Bone marrow (tissue), 2 donors: ENCODE data around the gene DBI.
A peak's percentile ranks its signal among the peaks of the same experiment; 100 is the strongest.
"Not testable (repeated sequence)": the region's sequence is repeated elsewhere in the genome, so short reads cannot be mapped to it uniquely, and the experiment has no call there.

Source experiments
- DNase-seq, 2 donors: peaks; one replicate each; lab custom pipeline; 2025; lab: John Stamatoyannopoulos, UW

DBI gene

DNA sequence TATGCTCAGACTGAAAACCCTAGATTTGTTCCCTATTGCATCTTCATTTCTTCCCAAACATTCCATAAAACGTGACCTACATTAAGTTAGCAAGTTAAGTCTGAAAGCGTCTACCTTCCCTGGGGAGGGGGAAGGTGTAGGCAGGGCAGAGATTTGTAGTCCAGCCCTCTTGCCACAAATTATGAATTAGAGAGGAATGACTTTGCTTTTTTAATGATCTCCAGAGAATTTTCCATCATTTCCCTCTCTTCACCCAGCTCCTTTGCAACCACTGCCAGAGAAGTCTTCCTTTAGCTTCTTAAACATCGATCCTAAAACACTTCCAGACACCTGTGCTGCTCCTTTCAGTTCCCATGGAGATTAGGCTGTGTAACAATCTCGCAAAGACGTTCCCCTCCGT is 1.3 kb upstream of the DBI start:
- DNase-seq, result no peak

DNA sequence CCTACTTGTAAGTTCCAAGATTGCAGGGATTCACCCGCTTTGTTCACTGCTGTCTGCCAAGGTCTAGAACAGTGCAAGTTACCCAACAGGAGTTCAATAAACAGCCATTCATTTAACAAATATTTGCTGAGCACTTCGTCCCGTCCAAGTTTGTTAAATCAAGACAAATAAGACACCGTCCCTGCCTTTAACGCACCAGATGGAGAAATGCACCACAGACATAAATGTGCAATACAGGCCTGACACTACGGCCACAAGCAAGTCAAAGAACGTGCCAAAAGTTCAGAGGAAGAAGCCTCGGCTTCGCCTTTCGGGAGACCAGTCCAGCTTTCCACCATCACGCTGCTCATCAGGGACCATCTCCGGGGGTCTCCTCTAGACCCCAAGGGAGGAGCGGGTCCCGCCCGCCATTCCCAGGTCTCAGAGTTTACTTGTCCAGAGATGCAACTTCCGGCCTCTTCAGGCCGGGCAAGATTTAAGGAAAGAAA is 572 bp upstream of the DBI start:
- peak in 1 of 2 donors; percentile 20 for DNase-seq

DNA sequence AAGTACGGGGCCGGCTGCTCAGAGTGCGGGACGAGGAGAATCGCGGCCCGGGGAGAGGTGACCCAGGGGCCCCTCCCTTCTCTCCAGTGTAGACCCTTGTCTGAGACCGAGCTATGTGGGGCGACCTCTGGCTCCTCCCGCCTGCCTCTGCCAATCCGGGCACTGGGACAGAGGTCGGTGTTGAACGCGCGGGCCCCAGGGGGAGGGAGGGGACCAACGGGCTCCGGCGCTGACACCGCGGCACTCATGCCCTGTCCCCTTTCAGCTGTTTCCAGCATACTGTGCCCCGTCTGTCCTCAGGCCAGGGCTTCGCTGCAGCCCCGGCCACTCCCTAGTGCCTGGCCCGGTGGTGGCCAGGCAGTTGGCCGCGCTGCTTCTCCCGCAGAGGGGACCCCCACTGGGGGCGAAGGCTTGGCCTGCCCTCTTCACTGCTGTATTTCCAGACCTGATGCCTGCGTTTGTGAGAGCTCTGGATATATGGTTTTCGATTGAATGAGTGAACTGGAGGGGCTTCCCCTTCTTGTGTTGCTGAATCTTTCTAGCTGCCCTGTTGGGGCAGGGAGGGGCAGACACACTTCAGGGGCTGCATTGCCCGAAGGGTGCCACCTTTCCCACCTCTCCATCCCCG is 809 bp downstream of the DBI start:
- no peak for DNase-seq

DNA sequence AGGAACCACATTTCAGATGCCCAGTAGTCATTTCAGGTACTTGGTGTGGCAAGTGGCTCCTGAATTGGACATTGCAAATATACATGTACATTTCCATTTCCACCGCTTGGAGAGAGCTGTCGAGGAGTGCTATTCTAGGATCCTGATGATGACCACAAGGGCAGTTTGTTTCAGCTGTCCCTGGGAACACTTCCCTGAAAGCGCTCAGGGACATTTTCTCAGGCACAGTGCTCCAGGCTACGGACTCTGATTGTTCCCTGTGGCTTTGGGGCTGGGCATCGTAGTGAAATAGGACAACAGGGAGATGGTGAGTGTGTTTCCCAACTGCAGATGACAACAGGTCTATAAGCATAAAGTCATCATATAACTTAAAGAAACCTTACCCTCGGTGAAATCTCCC is 3.1 kb downstream of the DBI start:
- no peak for DNase-seq

DNA sequence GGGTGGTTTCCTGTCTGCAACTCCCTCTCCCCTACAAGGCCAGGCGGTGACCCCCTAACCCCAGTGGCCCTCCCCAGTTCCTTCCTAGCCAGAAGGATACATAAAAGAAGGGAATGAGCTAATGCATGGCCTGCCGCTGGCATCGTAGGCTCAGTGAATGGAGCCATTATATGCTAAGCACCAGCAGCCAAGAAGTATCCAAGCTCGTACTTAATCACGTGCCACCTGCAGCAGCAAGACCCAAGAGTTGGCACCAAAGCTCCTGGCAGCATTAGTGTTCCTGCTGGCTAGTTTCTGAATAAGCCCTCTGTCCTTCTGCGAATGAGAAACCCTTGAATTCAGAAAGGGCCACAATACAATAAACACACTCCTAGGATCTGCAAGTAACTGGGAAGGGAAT is 4.3 kb downstream of the DBI start:
- no peak for DNase-seq

DNA sequence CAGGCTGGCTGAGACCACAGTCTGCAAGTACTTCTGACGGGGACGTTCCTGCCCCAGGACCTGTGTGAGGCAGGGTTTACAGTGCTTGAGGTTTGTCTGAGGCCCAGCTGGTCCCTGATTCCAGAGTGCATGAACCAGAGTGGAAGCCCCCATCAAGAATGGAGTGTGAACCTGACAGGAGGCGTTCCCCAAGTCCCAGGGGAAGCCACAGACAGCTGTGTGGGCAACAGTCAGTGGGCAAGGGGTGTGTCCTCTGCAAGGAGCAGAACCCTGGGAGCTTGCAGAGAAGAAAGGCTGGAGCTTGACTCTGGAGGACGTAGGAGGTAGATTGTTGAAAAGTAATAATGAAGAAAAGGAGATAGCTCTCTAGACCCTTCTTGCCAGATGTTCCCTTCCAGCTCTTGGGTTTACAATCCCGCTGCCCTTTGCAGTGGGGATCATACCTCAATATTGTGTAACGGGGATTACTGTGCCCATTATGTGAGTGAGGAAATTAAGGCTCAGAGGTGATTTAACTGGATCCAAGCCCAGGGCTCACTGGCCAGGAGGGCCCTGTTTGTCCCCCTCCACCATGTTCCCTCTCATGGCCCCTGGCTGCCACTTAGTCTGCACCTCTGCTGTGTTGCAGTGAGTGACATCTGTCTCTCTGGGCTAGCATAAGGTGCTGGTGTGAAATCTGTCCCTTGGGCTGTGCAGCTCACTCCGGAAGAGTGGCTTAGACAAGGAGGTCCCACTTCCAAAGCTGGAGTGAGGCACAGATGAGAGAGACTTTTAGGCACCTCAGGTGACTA is 6.2 kb downstream of the DBI start:
- no peak for DNase-seq

DNA sequence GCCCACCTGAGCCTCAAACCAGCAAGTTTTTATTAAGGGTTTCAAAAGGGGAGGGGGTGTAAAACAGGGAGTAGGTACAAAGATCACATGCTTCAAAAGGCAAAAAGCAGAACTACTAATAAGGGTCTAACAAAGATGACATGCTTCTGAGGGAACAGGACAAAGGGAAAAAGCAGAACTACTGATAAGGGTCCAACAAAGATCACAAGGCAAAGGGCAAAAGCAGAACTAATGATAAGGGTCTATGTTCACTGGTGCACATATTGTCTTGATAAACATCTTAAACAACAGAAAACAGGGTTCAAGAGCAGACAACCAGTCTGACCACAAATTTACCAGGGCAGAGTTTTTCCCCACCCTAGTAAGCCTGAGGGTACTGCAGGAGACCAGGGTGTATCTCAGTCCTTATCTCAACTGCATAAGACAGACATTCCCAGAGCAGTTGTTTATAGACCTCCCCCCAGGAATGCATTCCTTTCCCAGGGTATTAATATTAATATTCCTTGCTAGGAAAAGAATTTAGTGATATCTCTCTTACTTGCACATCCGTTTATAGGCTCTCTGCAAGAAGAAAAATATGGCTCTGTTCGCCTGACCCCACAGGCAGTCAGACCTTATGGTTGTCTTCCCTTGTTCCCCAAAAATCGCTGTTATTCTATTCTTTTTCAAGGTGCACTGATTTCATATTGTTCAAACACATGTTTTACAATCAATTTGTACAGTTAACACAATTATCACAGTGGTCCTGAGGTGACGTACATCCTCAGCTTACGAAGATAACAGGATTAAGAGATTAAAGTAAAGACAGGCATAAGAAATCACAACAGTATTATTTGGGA is 7.3 kb downstream of the DBI start:
- not testable (repeated sequence) for DNase-seq

DNA sequence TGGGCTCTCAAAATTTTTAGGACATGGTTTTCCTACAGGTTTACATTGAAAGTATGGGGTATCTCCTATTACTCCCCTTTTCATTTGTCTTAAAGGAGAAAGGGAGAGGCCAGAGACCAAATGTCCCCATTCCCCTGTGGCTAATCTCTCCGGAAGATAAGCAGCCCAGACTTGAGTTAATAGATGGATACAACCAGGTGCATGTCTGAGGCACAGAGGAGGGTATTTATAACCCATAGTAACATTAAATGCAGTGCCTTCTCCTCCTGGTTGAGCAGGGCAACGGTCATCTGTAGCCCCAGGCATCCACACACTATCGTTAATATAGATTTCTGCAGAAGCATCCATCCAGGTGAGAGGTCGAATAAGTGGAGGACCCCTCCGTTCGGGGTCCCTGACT is 9.6 kb downstream of the DBI start:
- not testable (repeated sequence) for DNase-seq

DNA sequence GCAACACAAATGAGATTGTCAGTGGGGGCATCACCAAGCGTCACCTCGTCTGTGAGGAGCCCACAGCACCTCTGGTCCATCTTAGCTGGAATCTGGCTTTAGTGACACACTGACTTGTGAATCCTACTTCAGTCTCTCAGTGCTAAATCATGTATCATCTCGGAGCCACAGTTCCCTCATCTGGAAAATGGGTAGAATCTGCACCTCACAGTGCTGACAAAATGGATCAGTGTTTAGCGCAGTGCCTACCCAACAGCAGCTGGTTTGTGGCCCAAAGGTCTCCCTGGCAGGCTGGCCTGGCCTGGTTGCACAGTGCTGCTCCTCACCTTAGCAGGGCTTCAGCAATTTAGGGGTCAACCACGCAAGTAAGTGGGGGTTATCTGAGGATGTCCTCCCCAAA is 10.0 kb downstream of the DBI start:
- DNase-seq, result no peak

DNA sequence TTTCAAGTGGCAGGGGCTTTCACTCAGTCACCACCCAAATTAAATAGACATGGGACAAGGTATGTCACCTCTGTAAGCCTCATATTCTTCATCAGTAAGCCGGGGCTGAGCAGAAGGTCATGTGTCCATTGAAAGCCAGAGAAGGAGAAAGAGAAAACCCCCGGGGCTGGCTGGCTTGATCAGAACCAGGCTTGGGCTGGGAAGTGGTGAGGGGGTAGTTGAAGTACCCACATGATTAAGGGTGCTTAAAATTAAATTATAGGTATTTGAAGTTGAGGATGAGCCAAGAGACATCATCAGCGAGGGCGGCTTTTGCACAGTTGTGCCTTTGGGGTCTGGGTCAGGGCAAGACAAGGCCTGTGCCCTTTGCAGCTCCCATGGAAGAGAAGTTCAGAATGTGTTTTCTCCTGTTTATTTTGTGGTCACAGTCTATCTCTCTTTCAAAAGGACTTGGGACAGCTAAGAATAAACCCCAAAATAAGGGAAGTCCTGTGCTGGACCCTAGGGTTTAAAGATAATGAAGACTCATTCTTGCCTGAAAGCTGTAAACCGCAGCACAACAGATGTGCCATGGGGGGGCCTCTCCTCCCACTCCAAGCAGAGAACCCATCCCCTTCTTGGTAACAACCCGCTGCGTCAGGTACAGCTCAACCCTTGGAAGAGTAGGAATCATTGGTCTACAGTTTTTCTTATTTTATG is 10.7 kb downstream of the DBI start:
- DNase-seq, result no peak

DNA sequence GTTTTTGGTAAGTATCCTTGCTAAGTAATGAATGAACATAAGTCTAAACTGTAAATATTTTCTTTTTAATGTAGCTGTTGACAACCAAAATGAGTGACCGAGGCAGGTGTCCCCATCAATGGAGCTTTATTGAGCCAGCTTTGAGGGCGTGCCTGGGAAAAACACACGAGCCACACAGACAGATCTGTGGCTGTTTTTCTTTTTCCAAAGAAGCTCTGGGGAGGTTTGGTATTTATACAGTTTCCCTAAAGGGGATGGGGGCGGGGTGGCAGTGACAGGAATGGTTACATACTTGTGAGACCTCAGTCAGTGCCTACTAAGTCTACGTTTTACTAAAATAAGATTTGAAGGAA is 11.2 kb downstream of the DBI start:
- DNase-seq, result no peak

DNA sequence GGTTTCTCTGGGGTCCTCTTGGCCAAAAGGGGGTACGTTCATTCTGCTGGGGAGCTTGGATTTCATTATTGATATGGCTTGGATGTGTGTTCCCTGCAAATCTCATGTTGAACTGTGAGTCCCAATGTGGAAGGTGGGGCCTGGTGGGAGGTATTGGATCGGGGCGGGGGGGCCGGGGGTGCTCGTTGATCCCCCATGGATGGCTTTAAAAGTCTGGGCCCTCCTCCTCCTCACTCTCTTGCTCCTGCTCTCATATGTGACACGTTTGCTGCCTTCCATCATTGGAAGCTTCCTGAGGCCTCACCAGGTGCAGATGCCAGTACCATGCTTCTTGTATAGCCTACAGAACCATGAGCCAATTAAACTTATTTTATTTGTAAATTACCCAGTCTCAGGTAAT is 11.8 kb downstream of the DBI start:
- DNase-seq, result no peak

DNA sequence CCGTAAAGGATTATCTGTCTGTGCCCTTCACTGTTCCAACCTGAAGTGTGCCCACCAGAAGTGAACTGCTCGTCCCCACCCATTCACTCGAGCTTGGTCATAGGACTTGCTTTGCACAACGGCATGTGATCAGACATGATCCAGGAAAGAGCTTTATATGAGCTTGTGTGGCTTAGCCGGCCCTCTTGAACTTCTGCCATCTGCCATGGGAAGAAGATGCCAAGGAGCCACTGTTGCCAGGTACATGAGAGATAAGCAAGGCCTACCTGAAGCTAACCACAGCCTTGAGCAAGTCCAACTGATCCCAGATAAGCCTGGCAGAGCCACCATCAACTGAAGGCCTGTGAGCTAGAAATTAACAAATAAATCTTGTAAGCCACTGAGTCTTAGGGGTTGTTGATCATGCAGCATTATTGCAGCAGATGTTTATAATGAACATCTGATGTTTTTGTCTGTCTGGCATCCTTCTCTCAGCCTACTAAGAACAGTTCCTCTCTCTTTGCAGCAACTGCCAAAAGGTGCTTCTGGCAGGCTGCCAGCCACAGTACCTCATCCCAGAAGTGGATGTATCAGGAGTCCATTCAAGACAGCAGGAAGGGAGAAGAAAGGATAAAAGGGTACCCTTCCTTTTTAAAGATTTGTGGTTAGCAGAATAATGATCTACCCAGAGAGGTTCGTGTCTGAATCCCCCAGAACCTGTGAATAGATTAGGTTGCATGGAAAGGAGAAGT is 16.8 kb downstream of the DBI start:
- DNase-seq, result no peak

DNA sequence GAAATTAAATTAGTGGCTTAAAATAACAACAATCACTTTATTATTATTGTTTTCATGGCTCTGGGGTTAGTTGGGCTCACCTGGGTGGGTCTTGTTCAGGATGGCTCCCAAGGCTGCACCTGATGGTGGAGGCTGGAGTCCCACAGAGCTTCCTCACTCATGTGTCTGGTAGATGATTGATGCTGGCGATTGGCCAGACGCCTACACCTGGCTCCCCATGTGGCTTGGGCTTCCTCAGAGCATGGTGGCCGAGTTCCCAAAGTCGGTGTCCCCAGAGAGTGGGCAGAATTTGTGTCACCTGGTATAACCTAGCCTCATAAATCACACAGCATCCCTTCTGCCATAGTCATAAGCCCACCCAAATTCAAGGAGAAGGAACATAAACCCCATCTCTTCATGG is 18.2 kb downstream of the DBI start:
- no peak for DNase-seq

DNA sequence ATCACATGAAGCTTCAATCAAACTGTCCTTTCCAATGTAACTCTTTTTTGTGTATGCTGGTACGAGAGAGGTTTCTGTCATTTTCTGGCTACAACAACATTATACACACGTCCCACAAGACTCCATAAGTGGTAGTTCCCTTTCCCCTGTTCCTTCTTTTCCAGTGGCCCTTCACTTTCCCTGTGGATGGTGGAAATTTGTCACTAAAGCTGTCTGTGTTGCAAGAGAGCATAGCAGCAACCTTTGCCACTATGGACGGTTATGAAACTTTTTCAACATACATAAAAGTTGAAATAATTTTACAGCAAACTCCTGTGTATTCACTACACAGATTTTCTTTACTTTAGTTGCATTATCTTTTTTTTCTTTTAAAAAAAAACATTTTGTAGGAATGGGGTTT is 18.7 kb downstream of the DBI start:
- no peak for DNase-seq

DNA sequence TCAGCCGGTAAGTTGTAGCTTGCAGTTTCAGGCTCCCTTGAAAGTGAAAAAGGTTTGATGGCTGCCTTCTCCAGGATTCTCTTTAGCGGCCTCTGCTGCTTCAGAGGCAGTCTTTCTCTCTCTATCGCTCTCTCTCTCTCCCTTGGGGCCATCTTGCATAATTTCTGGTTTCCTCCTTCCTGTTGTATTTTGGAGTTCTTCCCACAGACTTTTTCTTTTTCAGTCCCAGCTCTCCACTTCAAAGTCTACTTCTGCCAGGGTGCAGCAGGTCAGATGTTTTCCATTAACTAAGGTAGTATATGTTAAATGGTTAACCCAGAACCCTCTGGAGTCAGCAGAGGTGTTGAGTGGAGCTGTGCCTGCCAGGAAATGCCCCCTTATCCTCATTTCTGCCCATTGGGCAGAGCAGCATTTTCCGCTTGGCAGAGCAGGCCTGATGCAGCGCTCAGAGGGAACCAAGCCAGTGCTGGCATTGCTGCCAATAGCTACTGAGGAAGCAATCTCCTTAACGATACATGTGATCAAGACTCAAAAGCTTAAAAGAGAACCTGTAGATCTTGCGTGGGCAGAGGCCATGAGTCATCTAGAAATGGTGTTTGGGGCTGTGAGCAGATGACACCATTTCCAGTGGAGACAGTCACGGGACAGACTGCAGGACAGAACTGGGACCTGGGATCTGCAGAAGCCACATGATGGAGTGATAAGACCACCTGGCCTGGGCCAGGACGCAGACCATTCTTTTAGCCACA is 20.8 kb downstream of the DBI start:
- peak in 1 of 2 donors; percentile 65 for DNase-seq

DNA sequence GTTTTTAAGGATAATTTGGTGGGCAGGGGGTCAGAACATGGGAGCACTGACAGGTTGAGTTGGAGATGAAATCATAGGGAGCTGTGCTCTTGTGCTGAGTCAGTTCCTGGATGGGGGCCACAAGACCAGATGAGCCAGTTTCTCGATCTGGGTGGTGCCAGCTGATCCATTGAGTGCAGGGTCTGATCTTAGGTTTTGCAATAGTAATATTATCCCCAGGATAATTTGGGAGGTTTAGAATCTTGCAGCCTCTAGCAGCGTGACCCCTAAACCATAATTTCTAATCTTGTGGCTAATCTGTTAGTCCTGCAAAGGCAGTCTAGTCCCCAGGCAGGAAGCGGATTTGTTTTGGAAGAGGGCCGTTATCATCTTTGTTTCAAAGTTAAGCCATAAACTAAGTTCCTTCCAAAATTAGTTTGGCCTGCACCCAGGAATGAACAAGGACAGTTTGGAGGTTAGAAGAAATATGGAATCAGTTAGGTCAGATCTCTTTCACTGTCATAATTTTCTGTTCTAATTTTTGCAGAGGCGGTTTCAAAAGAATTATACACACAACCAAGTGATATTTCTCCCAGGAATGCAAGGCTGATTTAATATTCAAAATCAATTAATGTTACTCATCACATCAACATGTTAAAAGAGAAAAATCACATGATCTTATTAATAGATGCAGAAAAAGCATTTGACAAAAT is 23.0 kb downstream of the DBI start:
- no peak for DNase-seq

DNA sequence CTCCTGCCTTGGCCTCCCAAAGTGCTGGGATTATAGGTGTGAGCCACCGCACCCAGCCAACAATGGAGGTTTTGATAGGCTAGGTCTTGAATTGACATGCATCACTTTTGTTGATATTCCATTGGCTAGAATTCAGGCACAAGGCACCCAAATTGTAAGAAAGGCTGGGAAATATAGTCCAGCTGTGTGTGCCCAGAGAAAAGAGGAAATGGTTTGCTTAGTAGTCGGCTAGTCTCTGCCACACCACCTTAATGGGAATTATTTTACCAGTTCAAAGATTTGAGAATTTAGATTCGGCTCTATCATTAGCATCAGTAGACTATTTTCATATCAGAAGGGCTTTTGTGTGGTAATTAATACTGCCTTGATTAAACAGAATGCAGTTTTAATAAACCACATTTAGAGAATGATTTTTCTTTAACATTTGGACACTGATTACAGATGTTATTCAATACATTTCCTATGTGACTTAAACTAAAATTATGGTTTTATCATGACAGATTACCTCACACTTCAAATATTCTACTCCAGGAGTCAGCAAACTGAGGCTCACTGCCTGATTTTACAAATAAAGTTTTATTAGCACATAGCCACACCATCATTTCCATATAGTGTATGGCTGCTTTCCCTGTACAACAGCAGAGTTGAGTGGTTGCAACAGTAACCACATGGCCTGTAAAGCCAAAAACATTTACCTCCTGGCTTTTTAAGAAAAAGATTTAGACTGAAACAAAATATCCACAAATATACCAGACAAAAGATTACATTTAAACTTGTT is 27.4 kb downstream of the DBI start:
- DNase-seq, result no peak

DNA sequence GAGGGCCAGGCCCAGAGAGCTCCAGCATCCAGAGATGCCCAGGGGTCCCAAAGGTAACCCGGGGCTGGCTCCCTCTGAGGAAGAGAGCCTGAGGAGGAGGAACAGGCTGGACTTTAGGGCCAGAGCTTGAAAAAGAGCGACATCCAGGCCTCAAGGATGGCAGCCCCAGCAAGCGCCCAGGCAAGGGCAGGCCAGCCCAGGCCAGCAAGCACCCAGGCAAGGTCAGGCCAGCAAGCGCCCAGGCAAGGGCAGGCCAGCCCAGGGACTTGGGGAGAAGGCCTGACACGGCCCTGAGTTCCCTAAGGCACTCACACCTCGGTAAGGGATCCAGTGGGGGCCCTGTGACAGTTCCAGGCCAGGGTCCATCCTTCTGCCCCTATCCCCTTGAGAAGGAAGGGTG is 30.4 kb downstream of the DBI start:
- DNase-seq, result no peak
